ENCODE data around the gene SPP1.
"Not testable (repeated sequence)": the region's sequence is repeated elsewhere in the genome, so short reads cannot be mapped to it uniquely, and the experiment has no call there.

SPP1 gene

GRCh38 chr4:87975466-87975865, at the start of gene SPP1:
TSS of gene SPP1 (plus strand) at chr4:87975714. CDS start at chr4:87976896, 1,182 bp downstream.
- no peak within 1 kb of the TSS for H3K4me3 Mint-ChIP-seq
- no peak within 1 kb of the TSS for H3K27ac Mint-ChIP-seq

GRCh38 chr4:87926554-87927098, 48.9 kb upstream of the SPP1 start:
- no peaks in the 10 kb centered on the region for H3K4me1 Mint-ChIP-seq
- peaks cover 8% of the 10 kb centered on the region for H3K27me3 Mint-ChIP-seq
- ATAC-seq (ENCODE audit: low read depth) = no peak
- peaks cover 6% of the 10 kb centered on the region for H3K9me3 Mint-ChIP-seq
- no peak overlapping the region for H3K27ac Mint-ChIP-seq
- H3K4me3 Mint-ChIP-seq = no peak overlapping the region
- no peaks in the 10 kb centered on the region for H3K36me3 Mint-ChIP-seq
- DNase-seq (ENCODE audit: low spot score in 2 of 2) = no peak

More at GRCh38 chr4:87975466-87975865, at the start of gene SPP1:
- Mint-ChIP-seq H3K36me3 (no peaks in the 10 kb centered on the region), H3K27me3 (peaks cover 10% of the 10 kb centered on the region), H3K4me1 (peaks cover 4% of the 10 kb centered on the region), H3K9me3 (no peaks in the 10 kb centered on the region)
- ATAC-seq (ENCODE audit: low read depth) (peak; percentile 49), DNase-seq (ENCODE audit: low spot score in 2 of 2) (no peak)

DNA sequence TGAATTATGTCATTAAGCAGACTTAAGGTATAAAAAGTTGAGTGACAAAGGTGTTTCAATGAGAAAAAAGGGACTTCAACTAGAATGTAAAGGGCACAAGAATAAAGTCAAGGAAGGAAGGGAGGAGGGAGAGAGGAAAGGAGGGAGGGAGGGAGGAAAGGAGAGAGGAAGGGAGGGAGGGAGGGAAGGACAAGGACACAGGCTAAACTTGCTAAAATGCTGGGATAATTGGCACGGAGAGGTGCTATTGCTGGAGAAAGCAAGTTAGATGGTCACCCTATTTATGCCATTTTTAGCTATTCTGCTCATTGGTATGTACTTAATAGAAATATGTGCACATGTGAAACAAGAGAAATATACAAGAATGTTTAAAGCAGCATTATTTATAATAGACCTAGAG, 44.9 kb upstream of the SPP1 start:
- H3K27me3 Mint-ChIP-seq = peaks cover 7% of the 10 kb centered on the region
- no peak for DNase-seq (ENCODE audit: low spot score in 2 of 2)
- no peak overlapping the region for H3K27ac Mint-ChIP-seq
- H3K36me3 Mint-ChIP-seq = no peaks in the 10 kb centered on the region
- no peak overlapping the region for H3K4me3 Mint-ChIP-seq
- H3K4me1 Mint-ChIP-seq = no peaks in the 10 kb centered on the region
- ATAC-seq (ENCODE audit: low read depth) = no peak
- peaks cover 8% of the 10 kb centered on the region for H3K9me3 Mint-ChIP-seq

- Mint-ChIP-seq H3K27ac (no peak overlapping the region), H3K4me1 (no peaks in the 10 kb centered on the region), H3K4me3 (no peak overlapping the region), H3K9me3 (peaks cover 8% of the 10 kb centered on the region), H3K36me3 (no peaks in the 10 kb centered on the region), H3K27me3 (peaks cover 6% of the 10 kb centered on the region)
- no peak for DNase-seq (ENCODE audit: low spot score in 2 of 2)
- ATAC-seq (ENCODE audit: low read depth) = no peak
These were observed 43.6 kb upstream of the SPP1 start for GRCh38 chr4:87931932-87932331.

DNA sequence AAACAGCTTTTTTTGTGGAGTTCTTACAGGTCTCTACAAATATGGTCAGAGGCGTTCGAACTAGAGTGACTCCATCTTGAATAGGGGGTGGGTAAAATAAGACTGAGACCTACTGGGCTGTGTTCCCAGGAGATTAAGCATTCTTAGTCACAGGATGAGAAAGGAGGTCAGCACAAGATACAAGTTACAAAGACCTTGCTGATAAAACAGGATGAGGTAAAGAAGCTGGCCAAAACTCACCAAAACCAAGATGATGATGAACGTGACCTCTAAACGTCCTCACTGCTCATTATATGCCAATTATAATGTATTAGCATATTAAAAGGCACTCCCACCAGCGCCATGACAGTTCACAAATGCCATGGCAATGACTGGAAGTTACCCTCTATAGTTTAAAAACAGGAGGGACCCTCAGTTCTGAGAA, 42.8 kb upstream of the SPP1 start:
- ATAC-seq (ENCODE audit: low read depth) (no peak), DNase-seq (ENCODE audit: low spot score in 2 of 2) (no peak)
- no peak overlapping the region for H3K27ac Mint-ChIP-seq
- H3K9me3 Mint-ChIP-seq = peaks cover 8% of the 10 kb centered on the region
- H3K36me3 Mint-ChIP-seq = no peaks in the 10 kb centered on the region
- H3K4me3 Mint-ChIP-seq = no peak overlapping the region
- H3K4me1 Mint-ChIP-seq = no peaks in the 10 kb centered on the region
- H3K27me3 Mint-ChIP-seq = peaks cover 6% of the 10 kb centered on the region

GRCh38 chr4:87933337-87933736, 42.2 kb upstream of the SPP1 start:
- no peak for DNase-seq (ENCODE audit: low spot score in 2 of 2)

DNA sequence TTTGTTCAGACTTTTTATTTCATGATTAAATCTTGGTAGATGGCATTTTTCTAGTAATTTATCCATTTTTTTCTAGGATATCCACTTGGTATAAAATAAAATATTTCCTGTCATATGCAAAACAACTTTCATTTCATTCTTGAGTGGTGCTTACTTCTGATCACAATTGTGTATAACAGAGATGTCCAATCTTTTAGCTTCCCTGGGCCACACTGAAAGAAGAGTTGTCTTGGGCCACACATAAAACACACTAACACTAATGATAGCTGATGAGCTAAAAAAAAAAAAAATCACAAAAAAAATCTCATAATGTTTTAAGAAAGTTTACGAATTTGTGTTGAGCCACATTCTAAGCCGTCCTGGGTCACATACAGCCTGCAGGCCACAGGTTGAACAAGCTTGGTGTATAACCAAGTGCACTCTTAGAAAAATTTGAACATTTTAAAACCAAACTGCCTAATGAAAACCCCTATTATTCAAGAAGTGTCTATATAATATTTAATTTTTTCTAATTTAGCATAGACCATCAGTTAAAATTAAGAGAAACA, 41.3 kb upstream of the SPP1 start:
- H3K27me3 Mint-ChIP-seq = peaks cover 4% of the 10 kb centered on the region
- H3K9me3 Mint-ChIP-seq = peaks cover 8% of the 10 kb centered on the region
- no peak for ATAC-seq (ENCODE audit: low read depth)
- no peak for DNase-seq (ENCODE audit: low spot score in 2 of 2)
- H3K4me3 Mint-ChIP-seq = no peak overlapping the region
- H3K27ac Mint-ChIP-seq = no peak overlapping the region
- no peaks in the 10 kb centered on the region for H3K4me1 Mint-ChIP-seq
- H3K36me3 Mint-ChIP-seq = no peaks in the 10 kb centered on the region

More at GRCh38 chr4:87933337-87933736, 42.2 kb upstream of the SPP1 start:
- H3K27ac Mint-ChIP-seq = no peak overlapping the region
- peaks cover 4% of the 10 kb centered on the region for H3K27me3 Mint-ChIP-seq
- peaks cover 8% of the 10 kb centered on the region for H3K9me3 Mint-ChIP-seq
- ATAC-seq (ENCODE audit: low read depth) = no peak
- H3K36me3 Mint-ChIP-seq = no peaks in the 10 kb centered on the region
- H3K4me1 Mint-ChIP-seq = no peaks in the 10 kb centered on the region
- no peak overlapping the region for H3K4me3 Mint-ChIP-seq

DNA sequence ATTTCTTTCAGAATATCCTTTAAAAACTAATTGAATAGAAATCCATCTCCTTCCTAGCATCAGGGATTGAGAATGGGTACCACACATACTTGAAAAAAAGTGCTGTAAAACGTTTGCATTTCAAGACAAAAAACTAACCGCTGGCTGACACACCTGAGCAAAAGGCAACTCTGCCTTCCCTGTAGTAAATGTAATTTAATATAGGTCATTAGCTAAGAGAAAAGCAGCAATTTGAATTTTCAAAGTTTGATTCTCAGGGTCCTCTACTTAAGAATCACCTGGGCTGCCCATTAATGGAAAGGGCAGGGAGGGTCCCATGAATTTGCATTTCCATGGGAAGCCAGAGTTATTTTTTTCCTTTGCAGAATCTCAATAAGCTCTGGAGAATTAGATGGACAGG, 40.5 kb upstream of the SPP1 start:
- no peak for DNase-seq (ENCODE audit: low spot score in 2 of 2)
- no peaks in the 10 kb centered on the region for H3K4me1 Mint-ChIP-seq

DNA sequence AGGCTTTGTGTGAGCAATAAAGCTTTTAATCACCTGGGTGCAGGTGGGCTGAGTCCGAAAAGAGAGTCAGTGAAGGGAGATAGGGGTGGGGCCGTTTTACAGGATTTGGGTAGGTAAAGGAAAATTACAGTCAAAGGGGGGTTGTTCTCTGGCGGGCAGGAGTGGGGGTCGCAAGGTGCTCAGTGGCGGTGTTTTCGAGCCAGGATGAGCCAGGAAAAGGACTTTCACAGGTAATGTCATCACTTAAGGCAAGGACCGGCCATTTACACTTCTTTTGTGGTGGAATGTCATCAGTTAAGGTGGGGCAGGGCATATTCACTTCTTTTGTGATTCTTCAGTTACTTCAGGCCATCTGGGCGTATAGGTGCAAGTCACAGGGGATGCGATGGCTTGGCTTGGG, 39.6 kb upstream of the SPP1 start:
- ATAC-seq (ENCODE audit: low read depth) = not testable (repeated sequence)

More for the DNA sequence above, 40.5 kb upstream of the SPP1 start:
- ATAC-seq (ENCODE audit: low read depth) = no peak
- Mint-ChIP-seq H3K36me3 (no peaks in the 10 kb centered on the region), H3K27me3 (peaks cover 4% of the 10 kb centered on the region), H3K9me3 (peaks cover 8% of the 10 kb centered on the region), H3K4me3 (no peak overlapping the region), H3K27ac (no peak overlapping the region)

GRCh38 chr4:87937523-87937922, 38.0 kb upstream of the SPP1 start:
- DNase-seq (ENCODE audit: low spot score in 2 of 2) = no peak
- Mint-ChIP-seq H3K4me1 (no peaks in the 10 kb centered on the region), H3K36me3 (no peaks in the 10 kb centered on the region), H3K9me3 (peaks cover 2% of the 10 kb centered on the region), H3K27me3 (no peaks in the 10 kb centered on the region), H3K27ac (no peak overlapping the region), H3K4me3 (no peak overlapping the region)
- ATAC-seq (ENCODE audit: low read depth) = no peak

More for the DNA sequence above, 39.6 kb upstream of the SPP1 start:
- H3K4me3 Mint-ChIP-seq; H3K36me3 Mint-ChIP-seq; DNase-seq (ENCODE audit: low spot score in 2 of 2); H3K9me3 Mint-ChIP-seq; H3K4me1 Mint-ChIP-seq; H3K27me3 Mint-ChIP-seq; H3K27ac Mint-ChIP-seq: not testable (repeated sequence)

DNA sequence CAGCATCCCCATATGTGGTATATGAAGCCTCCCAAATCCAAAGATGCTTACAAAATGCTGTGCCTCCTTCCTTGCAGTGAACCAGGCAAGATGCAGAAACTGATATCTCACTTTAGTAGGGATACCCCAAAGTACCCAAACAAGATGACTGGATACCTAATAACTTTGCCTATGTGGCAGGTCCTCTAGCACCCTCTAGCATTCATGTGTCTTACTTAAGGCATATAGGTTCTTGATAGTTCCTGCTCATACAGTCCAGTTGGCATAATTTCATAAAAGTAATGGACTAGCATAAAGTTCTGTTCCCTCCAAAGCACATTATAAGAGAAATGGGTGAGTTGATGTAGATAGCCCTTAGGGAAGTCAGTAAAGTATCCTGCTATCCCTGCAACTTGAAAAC, 36.8 kb upstream of the SPP1 start:
- no peaks in the 10 kb centered on the region for H3K9me3 Mint-ChIP-seq
- no peak for ATAC-seq (ENCODE audit: low read depth)
- no peaks in the 10 kb centered on the region for H3K27me3 Mint-ChIP-seq
- no peaks in the 10 kb centered on the region for H3K36me3 Mint-ChIP-seq
- no peaks in the 10 kb centered on the region for H3K4me1 Mint-ChIP-seq
- no peak overlapping the region for H3K27ac Mint-ChIP-seq
- no peak for DNase-seq (ENCODE audit: low spot score in 2 of 2)
- H3K4me3 Mint-ChIP-seq = no peak overlapping the region

DNA sequence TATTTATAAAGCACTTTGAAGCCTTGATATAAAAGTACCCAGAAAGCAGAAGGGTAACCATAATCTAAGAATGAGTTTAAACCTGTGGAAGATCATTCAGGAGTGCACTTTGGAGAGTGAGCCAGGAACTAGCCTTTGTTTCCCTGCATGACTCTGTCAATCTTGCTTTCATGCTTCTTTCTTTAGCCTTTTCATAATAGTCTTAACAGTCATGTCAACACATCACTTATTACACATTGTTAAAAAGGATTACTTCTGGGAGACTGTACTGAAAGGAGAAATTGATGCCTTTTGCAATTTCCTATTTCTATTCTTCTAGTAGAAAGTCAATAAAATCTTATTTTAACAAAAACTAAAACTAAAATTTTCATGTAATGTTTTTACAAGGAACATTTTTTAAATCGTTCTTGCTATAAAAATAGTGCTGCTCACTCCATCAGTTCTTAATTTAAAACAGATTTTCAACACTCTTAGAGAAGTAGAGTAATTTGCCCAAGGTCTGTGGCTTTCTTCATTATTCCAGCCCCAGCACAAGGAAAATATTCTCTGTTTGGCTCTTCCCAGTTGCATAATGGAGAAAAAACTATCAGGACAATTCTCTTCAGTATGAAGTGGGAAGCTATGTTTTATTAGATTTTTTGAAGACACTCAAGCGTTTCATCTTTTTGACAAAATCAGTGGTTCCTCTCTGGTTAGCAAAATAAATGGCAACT, 35.4 kb upstream of the SPP1 start:
- Mint-ChIP-seq H3K4me1 (no peaks in the 10 kb centered on the region), H3K4me3 (no peak overlapping the region), H3K27me3 (peaks cover 2% of the 10 kb centered on the region), H3K9me3 (no peaks in the 10 kb centered on the region), H3K27ac (no peak overlapping the region), H3K36me3 (no peaks in the 10 kb centered on the region)
- ATAC-seq (ENCODE audit: low read depth) (no peak), DNase-seq (ENCODE audit: low spot score in 2 of 2) (no peak)

DNA sequence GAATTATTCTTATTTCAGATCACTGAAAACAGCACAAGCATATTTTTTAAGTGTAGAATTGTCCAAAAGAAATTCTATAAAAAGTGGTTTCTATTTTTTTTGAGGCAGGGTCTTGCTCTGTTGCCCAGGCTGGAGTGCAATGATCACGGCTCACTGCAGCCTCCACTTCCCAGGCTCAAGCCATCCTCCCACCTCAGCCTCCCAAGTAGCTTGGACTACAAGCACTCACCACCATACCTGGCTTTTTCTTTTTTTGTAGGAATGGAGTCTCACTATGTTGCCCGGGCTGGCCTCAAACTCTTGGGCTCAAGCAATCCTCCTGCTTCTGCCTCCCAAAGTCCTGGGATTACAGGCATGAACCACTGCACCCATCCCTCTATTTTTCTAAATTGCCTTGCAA, 34.7 kb upstream of the SPP1 start:
- not testable (repeated sequence) for H3K36me3 Mint-ChIP-seq; H3K27ac Mint-ChIP-seq; H3K4me1 Mint-ChIP-seq; DNase-seq (ENCODE audit: low spot score in 2 of 2); H3K4me3 Mint-ChIP-seq; H3K9me3 Mint-ChIP-seq; H3K27me3 Mint-ChIP-seq; ATAC-seq (ENCODE audit: low read depth)

GRCh38 chr4:87941537-87942392, 33.7 kb upstream of the SPP1 start:
- no peak for ATAC-seq (ENCODE audit: low read depth)
- Mint-ChIP-seq H3K27ac (no peak overlapping the region), H3K4me3 (no peak overlapping the region), H3K27me3 (peaks cover 2% of the 10 kb centered on the region), H3K4me1 (no peaks in the 10 kb centered on the region), H3K9me3 (no peaks in the 10 kb centered on the region), H3K36me3 (no peaks in the 10 kb centered on the region)
- DNase-seq (ENCODE audit: low spot score in 2 of 2) = no peak
